ENCODE measurements around the gene RNF225.
"Not testable (repeated sequence)": the region's sequence is repeated elsewhere in the genome, so short reads cannot be mapped to it uniquely, and the experiment has no call there.

Gene RNF225

GRCh38 chr19:58400916-58401839 lies 5.7 kb downstream of the RNF225 start:
- Histone ChIP-seq H3K23ac (ENCODE audit: low read length) (no peak overlapping the region), H3K14ac (ENCODE audit: low read length) (peak overlapping the region; percentile 54), H2BK12ac (ENCODE audit: low read length) (peak overlapping the region; percentile 31), H3K79me1 (ENCODE audit: low read length) (peaks cover 7% of the 10 kb centered on the region), H3K9me3 (ENCODE audit: insufficient read depth, low read depth, low read length) (no peaks in the 10 kb centered on the region), H3K4ac (ENCODE audit: low read depth, low read length) (no peak overlapping the region), H3K36me3 (ENCODE audit: control insufficient read depth in 1 of 2, insufficient read depth in 2 of 2, low read length in 2 of 2) (peaks cover 0 to 3% of the 10 kb centered on the region in 2 experiments), H4K8ac (ENCODE audit: low read depth, low read length) (peak overlapping the region; percentile 68), H3K4me2 (ENCODE audit: low read length) (peak overlapping the region; percentile 61), H2BK5ac (ENCODE audit: low read depth, low read length, poor library complexity) (peak overlapping the region; percentile 29), H3K27me3 (ENCODE audit: insufficient read depth, low read length) (peaks cover 11% of the 10 kb centered on the region), H4K91ac (ENCODE audit: low read depth, low read length) (peak overlapping the region; percentile 47), H3K4me3 (ENCODE audit: low read depth, low read length) (peak overlapping the region; percentile 74), H3K18ac (ENCODE audit: low read length) (peak overlapping the region; percentile 19), H2BK120ac (ENCODE audit: insufficient read depth, low read length, poor library complexity) (peak overlapping the region; percentile 20), H3K27ac (ENCODE audit: low read depth, low read length) (peak overlapping the region; percentile 23), H2AFZ (ENCODE audit: insufficient read depth, low read length, poor library complexity) (peak overlapping the region; percentile 66), H3K9ac (ENCODE audit: low read length) (peak overlapping the region; percentile 14), H4K12ac (ENCODE audit: low read depth, low read length) (peak overlapping the region; percentile 1), H3K79me2 (ENCODE audit: control insufficient read depth, insufficient read depth, low read length, poor library complexity) (peaks cover under 1% of the 10 kb centered on the region), H2AK5ac (ENCODE audit: low read length) (peak overlapping the region; percentile 25), H3K4me1 (ENCODE audit: control insufficient read depth in 1 of 2, insufficient read depth in 2 of 2, low read length in 2 of 2) (peaks cover 12 to 17% of the 10 kb centered on the region in 2 experiments)
- no CpG with 5 or more reads among the region's 80 CpGs for WGBS (ENCODE audit: extremely low coverage, insufficient coverage, insufficient read length)
- DNase-seq: peak; percentile 100

GRCh38 chr19:58401840-58402421 lies 6.5 kb downstream of the RNF225 start:
- H3K14ac ChIP-seq (ENCODE audit: low read length): no peak overlapping the region
- peaks cover 4% of the 10 kb centered on the region for H3K27me3 ChIP-seq (ENCODE audit: insufficient read depth, low read length)
- no peak overlapping the region for H2BK5ac ChIP-seq (ENCODE audit: low read depth, low read length, poor library complexity)
- no peaks in the 10 kb centered on the region for H3K79me2 ChIP-seq (ENCODE audit: control insufficient read depth, insufficient read depth, low read length, poor library complexity)
- no peak overlapping the region for H3K18ac ChIP-seq (ENCODE audit: low read length)
- no peak overlapping the region for H3K23ac ChIP-seq (ENCODE audit: low read length)
- peaks cover 2% of the 10 kb centered on the region for H3K9me3 ChIP-seq (ENCODE audit: insufficient read depth, low read depth, low read length)
- H3K4me1 ChIP-seq (ENCODE audit: control insufficient read depth in 1 of 2, insufficient read depth in 2 of 2, low read length in 2 of 2): peaks cover 9 to 11% of the 10 kb centered on the region in 2 experiments
- peaks cover 6% of the 10 kb centered on the region for H3K79me1 ChIP-seq (ENCODE audit: low read length)
- H2AFZ ChIP-seq (ENCODE audit: insufficient read depth, low read length, poor library complexity): no peak overlapping the region
- peak overlapping the region; percentile 66 for H3K4me2 ChIP-seq (ENCODE audit: low read length)
- peak overlapping the region; percentile 19 for H3K4me3 ChIP-seq (ENCODE audit: low read depth, low read length)
- H3K4ac ChIP-seq (ENCODE audit: low read depth, low read length): peak overlapping the region; percentile 50
- H3K36me3 ChIP-seq (ENCODE audit: control insufficient read depth in 1 of 2, insufficient read depth in 2 of 2, low read length in 2 of 2): peaks cover 0 to 3% of the 10 kb centered on the region in 2 experiments
- H2BK120ac ChIP-seq (ENCODE audit: insufficient read depth, low read length, poor library complexity): no peak overlapping the region
- DNase-seq: no peak
- H4K8ac ChIP-seq (ENCODE audit: low read depth, low read length): peak overlapping the region; percentile 50
- H3K27ac ChIP-seq (ENCODE audit: low read depth, low read length): no peak overlapping the region
- no peak overlapping the region for H4K12ac ChIP-seq (ENCODE audit: low read depth, low read length)
- H3K9ac ChIP-seq (ENCODE audit: low read length): no peak overlapping the region
- no CpG with 5 or more reads among the region's 23 CpGs for WGBS (ENCODE audit: extremely low coverage, insufficient coverage, insufficient read length)
- peak overlapping the region; percentile 22 for H2BK12ac ChIP-seq (ENCODE audit: low read length)
- peak overlapping the region; percentile 73 for H2AK5ac ChIP-seq (ENCODE audit: low read length)
- no peak overlapping the region for H4K91ac ChIP-seq (ENCODE audit: low read depth, low read length)

GRCh38 chr19:58403920-58404478 lies 8.5 kb downstream of the RNF225 start:
- peaks cover 17 to 20% of the 10 kb centered on the region in 2 experiments for H3K4me1 ChIP-seq (ENCODE audit: control insufficient read depth in 1 of 2, insufficient read depth in 2 of 2, low read length in 2 of 2)
- H3K23ac ChIP-seq (ENCODE audit: low read length); H2AK5ac ChIP-seq (ENCODE audit: low read length); H3K79me2 ChIP-seq (ENCODE audit: control insufficient read depth, insufficient read depth, low read length, poor library complexity); DNase-seq; H3K14ac ChIP-seq (ENCODE audit: low read length); H3K36me3 ChIP-seq (ENCODE audit: control insufficient read depth in 1 of 2, insufficient read depth in 2 of 2, low read length in 2 of 2); H3K9ac ChIP-seq (ENCODE audit: low read length); H4K8ac ChIP-seq (ENCODE audit: low read depth, low read length); H4K91ac ChIP-seq (ENCODE audit: low read depth, low read length); H3K4me3 ChIP-seq (ENCODE audit: low read depth, low read length); H3K4ac ChIP-seq (ENCODE audit: low read depth, low read length); H4K12ac ChIP-seq (ENCODE audit: low read depth, low read length); H3K27me3 ChIP-seq (ENCODE audit: insufficient read depth, low read length); H2BK5ac ChIP-seq (ENCODE audit: low read depth, low read length, poor library complexity); H3K4me2 ChIP-seq (ENCODE audit: low read length); H2BK12ac ChIP-seq (ENCODE audit: low read length); H3K18ac ChIP-seq (ENCODE audit: low read length); H3K9me3 ChIP-seq (ENCODE audit: insufficient read depth, low read depth, low read length); H3K27ac ChIP-seq (ENCODE audit: low read depth, low read length); H2BK120ac ChIP-seq (ENCODE audit: insufficient read depth, low read length, poor library complexity); H2AFZ ChIP-seq (ENCODE audit: insufficient read depth, low read length, poor library complexity): not testable (repeated sequence)
- peaks cover 16% of the 10 kb centered on the region for H3K79me1 ChIP-seq (ENCODE audit: low read length)
- no CpG with 5 or more reads among the region's 5 CpGs for WGBS (ENCODE audit: extremely low coverage, insufficient coverage, insufficient read length)

GRCh38 chr19:58406818-58407657 lies 11.6 kb downstream of the RNF225 start:
- peak overlapping the region; percentile 21 for H4K91ac ChIP-seq (ENCODE audit: low read depth, low read length)
- no peak overlapping the region for H2BK12ac ChIP-seq (ENCODE audit: low read length)
- H3K4me2 ChIP-seq (ENCODE audit: low read length): peak overlapping the region; percentile 88
- H3K9ac ChIP-seq (ENCODE audit: low read length): peak overlapping the region; percentile 26
- H3K27ac ChIP-seq (ENCODE audit: low read depth, low read length): no peak overlapping the region
- H2BK120ac ChIP-seq (ENCODE audit: insufficient read depth, low read length, poor library complexity): no peak overlapping the region
- H4K12ac ChIP-seq (ENCODE audit: low read depth, low read length): peak overlapping the region; percentile 62
- no peaks in the 10 kb centered on the region for H3K36me3 ChIP-seq (ENCODE audit: control insufficient read depth in 1 of 2, insufficient read depth in 2 of 2, low read length in 2 of 2)
- H3K9me3 ChIP-seq (ENCODE audit: insufficient read depth, low read depth, low read length): peaks cover 2% of the 10 kb centered on the region
- H3K4ac ChIP-seq (ENCODE audit: low read depth, low read length): peak overlapping the region; percentile 27
- H3K27me3 ChIP-seq (ENCODE audit: insufficient read depth, low read length): no peaks in the 10 kb centered on the region
- H2AK5ac ChIP-seq (ENCODE audit: low read length): peak overlapping the region; percentile 53
- WGBS (ENCODE audit: extremely low coverage, insufficient coverage, insufficient read length): no CpG with 5 or more reads among the region's 10 CpGs
- peaks cover 15% of the 10 kb centered on the region in 2 experiments for H3K4me1 ChIP-seq (ENCODE audit: control insufficient read depth in 1 of 2, insufficient read depth in 2 of 2, low read length in 2 of 2)
- H3K4me3 ChIP-seq (ENCODE audit: low read depth, low read length): no peak overlapping the region
- H2BK5ac ChIP-seq (ENCODE audit: low read depth, low read length, poor library complexity): no peak overlapping the region
- peak in 1 of 2 donors; percentile 46 for DNase-seq
- peak overlapping the region; percentile 45 for H2AFZ ChIP-seq (ENCODE audit: insufficient read depth, low read length, poor library complexity)
- peak overlapping the region; percentile 70 for H4K8ac ChIP-seq (ENCODE audit: low read depth, low read length)
- H3K18ac ChIP-seq (ENCODE audit: low read length): no peak overlapping the region
- peaks cover 9% of the 10 kb centered on the region for H3K79me2 ChIP-seq (ENCODE audit: control insufficient read depth, insufficient read depth, low read length, poor library complexity)
- H3K79me1 ChIP-seq (ENCODE audit: low read length): peaks cover 12% of the 10 kb centered on the region
- no peak overlapping the region for H3K23ac ChIP-seq (ENCODE audit: low read length)
- H3K14ac ChIP-seq (ENCODE audit: low read length): peak overlapping the region; percentile 30

Data from trophoblast cell (in vitro differentiated cells and primary cell).